Activated CD4-positive, alpha-beta memory T cell treated with anti-CD3 and anti-CD28 coated beads for 36 hours (primary cell): ENCODE measurements around the gene SNUPN. TPM values are rescaled to one million over a fixed set of nuclear protein-coding genes. Genes with fewer than 3 reads are reported as not detected.

ENCODE experiments used
- CTCF ChIA-PET: fragments of 350-600 bp; sonication (Branson Sonifier 250); formaldehyde crosslinking; loops from one replicate; lab custom pipeline; 2021; ENCODE audit warnings: antibody characterized with exemption, inconsistent platforms; lab: Charles Lee
- POLR2A ChIA-PET: fragments of 350-600 bp; sonication (Branson Sonifier 250); formaldehyde crosslinking; loops from one replicate; lab custom pipeline; 2021; ENCODE audit warnings: antibody characterized with exemption; lab: Charles Lee
- DNase-seq: peaks from one replicate; pipeline ENCODE4 v3.0.0-alpha.2; 2020
- H3K27ac Mint-ChIP-seq: one replicate; pipeline ENCODE4 v1.8.0; 2021; ENCODE audit warnings: mixed read lengths
- H3K27me3 Mint-ChIP-seq: one replicate; pipeline ENCODE4 v1.8.0; 2021; ENCODE audit warnings: mixed read lengths
- H3K36me3 Mint-ChIP-seq: one replicate; pipeline ENCODE4 v1.8.0; 2021; ENCODE audit warnings: mixed read lengths
- H3K4me1 Mint-ChIP-seq: one replicate; pipeline ENCODE4 v1.8.0; 2021; ENCODE audit warnings: low read depth, mixed read lengths
- H3K4me3 Mint-ChIP-seq: one replicate; pipeline ENCODE4 v1.8.0; 2021; ENCODE audit warnings: mild to moderate bottlenecking, mixed read lengths
- H3K9me3 Mint-ChIP-seq: one replicate; pipeline ENCODE4 v1.8.0; 2021; ENCODE audit warnings: mixed read lengths
- intact Hi-C: fragments of 100-400 bp; cut with micrococcal nuclease; formaldehyde crosslinking; loops from one replicate; pipeline ENCODE4 v1.15.1; 2023
- total RNA-seq, 2 experiments: library from RNA; stranded (reverse); gene quantifications; one replicate each; pipeline ENCODE4 v1.2.3, GENCODE V29; 2021

The SNUPN gene
- total RNA-seq, 2 experiments from 2014 or later = 33.4 to 34.2 TPM

- peak overlapping the region; percentile 19 for H3K27ac Mint-ChIP-seq
These were observed 8.8 kb downstream of the SNUPN start for GRCh38 chr15:75616766-75617165.

GRCh38 chr15:75606711-75607699 is 18.5 kb downstream of the SNUPN start:
- Mint-ChIP-seq H3K36me3 (peaks cover 45% of the 10 kb centered on the region), H3K4me1 (peaks cover 41% of the 10 kb centered on the region), H3K9me3 (no peaks in the 10 kb centered on the region), H3K27ac (peak overlapping the region; percentile 82), H3K27me3 (no peaks in the 10 kb centered on the region), H3K4me3 (peak overlapping the region; percentile 22)
- CTCF ChIA-PET = interaction anchor here (0.6 to 1.8 kb wide), 4 partner anchors 9 to 239 kb away, joined by 3 to 9 read pairs (median 6); no protein-coding TSS in a partner anchor
- intact Hi-C loops = loop anchor here (1.0 kb wide), 1 partner anchor 10 kb away; no protein-coding TSS in a partner anchor
- peak; percentile 56 for DNase-seq
- POLR2A ChIA-PET = interaction anchor here (1.0 to 1.6 kb wide), 5 partner anchors 10 to 153 kb away, joined by 4 to 7 read pairs (median 4); partner anchors contain the start of genes IMP3 and PTPN9

More at GRCh38 chr15:75616766-75617165, 8.8 kb downstream of the SNUPN start:
- ChIA-PET POLR2A (no interaction called here), CTCF (interaction anchor here (1.3 kb wide), 1 partner anchor 249 kb away, joined by 3 read pairs; no protein-coding TSS in a partner anchor)
- no peak for DNase-seq
- Mint-ChIP-seq H3K4me3 (no peak overlapping the region), H3K4me1 (peaks cover 20% of the 10 kb centered on the region), H3K9me3 (no peaks in the 10 kb centered on the region), H3K36me3 (peaks cover 39% of the 10 kb centered on the region), H3K27me3 (no peaks in the 10 kb centered on the region)
- intact Hi-C loops = no loop called here

GRCh38 chr15:75606026-75606425 is 19.5 kb downstream of the SNUPN start:
- intact Hi-C loops = no loop called here

GRCh38 chr15:75599401-75599800 is 26.1 kb downstream of the SNUPN start:
- intact Hi-C loops = loop anchor here (5.0 kb wide), 1 partner anchor 43 kb away; the partner anchor contains the start of gene IMP3
- Mint-ChIP-seq H3K27ac (no peak overlapping the region), H3K4me3 (no peak overlapping the region), H3K27me3 (no peaks in the 10 kb centered on the region), H3K36me3 (peaks cover 43% of the 10 kb centered on the region), H3K9me3 (no peaks in the 10 kb centered on the region), H3K4me1 (peaks cover 18% of the 10 kb centered on the region)
- ChIA-PET CTCF (interaction anchor here (2.5 to 2.9 kb wide), 2 partner anchors 41 to 231 kb away, joined by 13 to 19 read pairs; partner anchors contain the start of genes IMP3 and MAN2C1), POLR2A (no interaction called here)
- no peak for DNase-seq

More at GRCh38 chr15:75606026-75606425, 19.5 kb downstream of the SNUPN start:
- CTCF ChIA-PET = interaction anchor here (0.7 to 1.8 kb wide), 3 partner anchors 9 to 238 kb away, joined by 3 to 9 read pairs (median 5); no protein-coding TSS in a partner anchor
- peak overlapping the region; percentile 82 for H3K27ac Mint-ChIP-seq
- DNase-seq = no peak
- H3K9me3 Mint-ChIP-seq = no peaks in the 10 kb centered on the region
- no peaks in the 10 kb centered on the region for H3K27me3 Mint-ChIP-seq
- H3K4me1 Mint-ChIP-seq = peaks cover 41% of the 10 kb centered on the region
- peaks cover 47% of the 10 kb centered on the region for H3K36me3 Mint-ChIP-seq
- H3K4me3 Mint-ChIP-seq = no peak overlapping the region
- POLR2A ChIA-PET = interaction anchor here (1.4 kb wide), 1 partner anchor 34 kb away, joined by 4 read pairs; the partner anchor contains the start of gene IMP3

- Mint-ChIP-seq H3K27ac (peak overlapping the region; percentile 43), H3K27me3 (no peaks in the 10 kb centered on the region), H3K9me3 (no peaks in the 10 kb centered on the region), H3K36me3 (peaks cover 43% of the 10 kb centered on the region), H3K4me3 (no peak overlapping the region), H3K4me1 (peaks cover 18% of the 10 kb centered on the region)
- intact Hi-C loops = loop anchor here (5.0 kb wide), 1 partner anchor 44 kb away; the partner anchor contains the start of gene IMP3
- ChIA-PET CTCF (interaction anchor here (0.6 to 2.9 kb wide), 13 partner anchors 8 to 230 kb away, joined by 3 to 19 read pairs (median 4); partner anchors contain the start of genes IMP3, MAN2C1, PTPN9 and SNUPN), POLR2A (interaction anchor here (1.0 to 2.3 kb wide), 3 partner anchors 9 to 20 kb away, joined by 5 to 18 read pairs (median 7); partner anchors contain the start of gene PTPN9)
- DNase-seq = no peak
These were observed 27.2 kb downstream of the SNUPN start for GRCh38 chr15:75598361-75598760.

GRCh38 chr15:75597667-75598341 is 27.7 kb downstream of the SNUPN start:
- peaks cover 18% of the 10 kb centered on the region for H3K4me1 Mint-ChIP-seq
- H3K4me3 Mint-ChIP-seq = no peak overlapping the region
- peak; percentile 65 for DNase-seq
- H3K27me3 Mint-ChIP-seq = no peaks in the 10 kb centered on the region
- intact Hi-C loops = loop anchor here (1.0 to 5.0 kb wide), 2 partner anchors 9 to 44 kb away; partner anchors contain the start of gene IMP3
- H3K36me3 Mint-ChIP-seq = peaks cover 43% of the 10 kb centered on the region
- H3K9me3 Mint-ChIP-seq = no peaks in the 10 kb centered on the region
- H3K27ac Mint-ChIP-seq = peak overlapping the region; percentile 43
- POLR2A ChIA-PET = interaction anchor here (0.8 to 2.3 kb wide), 5 partner anchors 10 to 43 kb away, joined by 3 to 18 read pairs (median 5); partner anchors contain the start of gene PTPN9
- CTCF ChIA-PET = interaction anchor here (0.5 to 2.9 kb wide), 18 partner anchors 9 to 229 kb away, joined by 3 to 19 read pairs (median 4); partner anchors contain the start of genes IMP3, MAN2C1, PTPN9 and SNUPN

GRCh38 chr15:75596703-75597345 is 28.7 kb downstream of the SNUPN start:
- H3K4me1 Mint-ChIP-seq = peaks cover 18% of the 10 kb centered on the region
- no peak overlapping the region for H3K4me3 Mint-ChIP-seq
- no peak for DNase-seq
- ChIA-PET POLR2A (interaction anchor here (0.6 to 2.3 kb wide), 4 partner anchors 11 to 56 kb away, joined by 4 to 18 read pairs (median 6); partner anchors contain the start of gene PTPN9), CTCF (interaction anchor here (0.5 to 2.9 kb wide), 14 partner anchors 10 to 228 kb away, joined by 3 to 19 read pairs (median 4); partner anchors contain the start of genes IMP3, MAN2C1, PTPN9 and SNUPN)
- H3K27me3 Mint-ChIP-seq = no peaks in the 10 kb centered on the region
- intact Hi-C loops = loop anchor here (1.0 to 5.0 kb wide), 2 partner anchors 10 to 45 kb away; partner anchors contain the start of gene IMP3
- no peaks in the 10 kb centered on the region for H3K9me3 Mint-ChIP-seq
- peak overlapping the region; percentile 43 for H3K27ac Mint-ChIP-seq
- H3K36me3 Mint-ChIP-seq = peaks cover 43% of the 10 kb centered on the region

GRCh38 chr15:75594276-75594675 is 31.2 kb downstream of the SNUPN start:
- Mint-ChIP-seq H3K27me3 (no peaks in the 10 kb centered on the region), H3K9me3 (no peaks in the 10 kb centered on the region), H3K27ac (no peak overlapping the region), H3K36me3 (peaks cover 27% of the 10 kb centered on the region), H3K4me1 (peaks cover 26% of the 10 kb centered on the region), H3K4me3 (no peak overlapping the region)
- ChIA-PET POLR2A (no interaction called here), CTCF (no interaction called here)
- no peak for DNase-seq
- intact Hi-C loops = no loop called here

GRCh38 chr15:75591655-75592364 is 33.7 kb downstream of the SNUPN start:
- no peak for DNase-seq
- no peaks in the 10 kb centered on the region for H3K27me3 Mint-ChIP-seq
- POLR2A ChIA-PET = no interaction called here

GRCh38 chr15:75590239-75590638 is 35.3 kb downstream of the SNUPN start:
- Mint-ChIP-seq H3K27ac (peak overlapping the region; percentile 1), H3K36me3 (peaks cover 13% of the 10 kb centered on the region), H3K4me3 (no peak overlapping the region), H3K27me3 (no peaks in the 10 kb centered on the region), H3K9me3 (no peaks in the 10 kb centered on the region), H3K4me1 (peaks cover 10% of the 10 kb centered on the region)
- no peak for DNase-seq
- POLR2A ChIA-PET = no interaction called here
- intact Hi-C loops = no loop called here
- CTCF ChIA-PET = interaction anchor here (1.7 kb wide), 1 partner anchor 50 kb away, joined by 4 read pairs; the partner anchor contains the start of gene IMP3

More at GRCh38 chr15:75591655-75592364, 33.7 kb downstream of the SNUPN start:
- peaks cover 10% of the 10 kb centered on the region for H3K4me1 Mint-ChIP-seq
- H3K27ac Mint-ChIP-seq = no peak overlapping the region
- intact Hi-C loops = no loop called here
- no peak overlapping the region for H3K4me3 Mint-ChIP-seq
- no peaks in the 10 kb centered on the region for H3K9me3 Mint-ChIP-seq
- H3K36me3 Mint-ChIP-seq = peaks cover 18% of the 10 kb centered on the region
- CTCF ChIA-PET = interaction anchor here (0.6 to 1.7 kb wide), 2 partner anchors 48 to 94 kb away, joined by 3 to 4 read pairs; partner anchors contain the start of gene IMP3
